ENCODE data around the gene PRAMEF1.

DNA sequence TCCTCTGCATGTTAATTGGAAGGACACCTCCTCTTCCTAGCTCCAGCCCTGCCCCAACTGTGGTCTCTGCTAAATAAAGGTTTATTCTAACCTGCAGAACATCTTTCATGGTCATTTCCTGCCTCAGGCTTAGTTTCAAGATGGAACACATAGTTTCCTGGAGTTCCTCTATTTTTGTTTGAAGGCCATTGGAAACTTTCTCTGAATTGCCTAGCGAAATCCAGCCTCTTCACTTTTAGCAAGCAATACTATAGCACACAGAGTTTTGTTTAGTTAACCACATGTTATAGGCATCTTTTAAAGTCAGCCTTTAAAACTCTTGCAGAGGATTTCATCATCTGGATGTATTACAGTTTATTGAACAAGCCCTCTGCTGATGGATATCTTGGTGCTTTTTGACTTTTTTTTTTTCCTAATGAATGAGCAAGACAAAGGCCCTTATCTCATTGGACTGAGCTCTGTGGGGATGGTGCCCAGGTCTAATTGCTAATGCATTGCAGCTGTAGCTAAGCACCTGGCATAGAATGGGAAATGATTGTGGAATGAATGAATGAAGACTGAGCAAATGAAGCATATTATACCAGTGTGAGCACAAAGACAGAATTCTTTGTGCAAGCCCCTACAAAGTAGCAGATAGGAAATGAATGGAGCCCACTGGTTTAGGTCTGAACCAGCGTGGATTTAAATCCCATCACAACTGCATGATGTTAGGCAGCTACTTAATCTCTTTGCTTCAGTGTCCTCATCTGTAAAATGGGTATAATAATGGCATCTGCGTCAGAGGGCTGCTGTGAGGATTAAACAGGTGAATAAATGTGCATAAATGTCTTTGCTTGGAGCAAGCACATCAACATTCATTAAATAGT, 45.8 kb upstream of the PRAMEF1 start:
- no peak for TF ChIP-seq POLR2A (IDR thresholded peaks at IDR 0.05)
- TF ChIP-seq, protein P1, sequence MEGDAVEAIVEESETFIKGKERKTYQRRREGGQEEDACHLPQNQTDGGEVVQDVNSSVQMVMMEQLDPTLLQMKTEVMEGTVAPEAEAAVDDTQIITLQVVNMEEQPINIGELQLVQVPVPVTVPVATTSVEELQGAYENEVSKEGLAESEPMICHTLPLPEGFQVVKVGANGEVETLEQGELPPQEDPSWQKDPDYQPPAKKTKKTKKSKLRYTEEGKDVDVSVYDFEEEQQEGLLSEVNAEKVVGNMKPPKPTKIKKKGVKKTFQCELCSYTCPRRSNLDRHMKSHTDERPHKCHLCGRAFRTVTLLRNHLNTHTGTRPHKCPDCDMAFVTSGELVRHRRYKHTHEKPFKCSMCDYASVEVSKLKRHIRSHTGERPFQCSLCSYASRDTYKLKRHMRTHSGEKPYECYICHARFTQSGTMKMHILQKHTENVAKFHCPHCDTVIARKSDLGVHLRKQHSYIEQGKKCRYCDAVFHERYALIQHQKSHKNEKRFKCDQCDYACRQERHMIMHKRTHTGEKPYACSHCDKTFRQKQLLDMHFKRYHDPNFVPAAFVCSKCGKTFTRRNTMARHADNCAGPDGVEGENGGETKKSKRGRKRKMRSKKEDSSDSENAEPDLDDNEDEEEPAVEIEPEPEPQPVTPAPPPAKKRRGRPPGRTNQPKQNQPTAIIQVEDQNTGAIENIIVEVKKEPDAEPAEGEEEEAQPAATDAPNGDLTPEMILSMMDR (IDR thresholded peaks at IDR 0.05): no peak
